H1 (cell line): Measurements from ENCODE around the gene OBI1. TPM values are rescaled to one million over a fixed set of nuclear protein-coding genes. Genes with fewer than 3 reads are reported as not detected.

Experiments
- CTCF ChIA-PET: fragments of 300-600 bp; sonication (Branson Sonifier 250); formaldehyde crosslinking; loops from one replicate; lab custom pipeline; 2021; ENCODE audit not compliant: partially characterized antibody; lab: Charles Lee
- POLR2A ChIA-PET: fragments of 300-600 bp; sonication (Branson Sonifier 250); formaldehyde crosslinking; loops from one replicate; lab custom pipeline; 2021; ENCODE audit warnings: inconsistent platforms; ENCODE audit not compliant: partially characterized antibody; lab: Charles Lee
- DNase-seq, 2 experiments: peaks; one replicate each; pipeline versions ENCODE4 v3.0.0 to v3.0.0-alpha.2; 2010 to 2022; ENCODE audit warnings: low spot score in 2 of 2, low read depth in 1 of 2, mixed read lengths in 1 of 2
- FAIRE-seq: peaks from 2 replicates; lab custom pipeline; 2011; peaks lifted over from hg19 to GRCh38; lab: Jason Lieb, UNC
- H2AFZ ChIP-seq: 2 replicates; pipeline ENCODE4 v1.8.1; 2012; ENCODE audit warnings: low read length, inconsistent platforms
- H2AK5ac ChIP-seq: 2 replicates; pipeline ENCODE4 v1.6.1; 2013; ENCODE audit warnings: low read depth, low read length
- H2BK120ac ChIP-seq: replicated peaks from 2 replicates; pipeline ENCODE3; 2013; ENCODE audit warnings: low read depth, low read length, inconsistent platforms
- H2BK12ac ChIP-seq: 2 replicates; pipeline ENCODE4 v1.6.1; 2013; ENCODE audit warnings: low read depth, low read length
- H2BK15ac ChIP-seq: 2 replicates; pipeline ENCODE4 v1.6.1; 2013; ENCODE audit warnings: low read length
- H2BK20ac ChIP-seq: 2 replicates; pipeline ENCODE4 v1.6.1; 2013; ENCODE audit warnings: low read length
- H2BK5ac ChIP-seq: 2 replicates; pipeline ENCODE4 v1.6.1; 2013; ENCODE audit warnings: low read depth, low read length
- H3K14ac ChIP-seq: 2 replicates; pipeline ENCODE4 v1.6.1; 2013; ENCODE audit warnings: inconsistent platforms; ENCODE audit not compliant: insufficient read length
- H3K18ac ChIP-seq: 2 replicates; pipeline ENCODE4 v1.6.1; 2013; ENCODE audit warnings: low read length; ENCODE audit errors: extremely low read depth
- H3K23ac ChIP-seq: 2 replicates; pipeline ENCODE4 v1.6.1; 2013; ENCODE audit warnings: inconsistent platforms; ENCODE audit not compliant: insufficient read length
- H3K23me2 ChIP-seq: 2 replicates; pipeline ENCODE4 v1.6.1; 2013; ENCODE audit warnings: low read depth, low read length
- H3K27ac ChIP-seq: 2 replicates; pipeline ENCODE4 v1.6.1; 2011; ENCODE audit warnings: low read depth, low read length, inconsistent platforms
- H3K27me3 ChIP-seq, 4 experiments: replicated peaks in 1 of 4; 1 replicate in 1 of 4; 2 replicates in 3 of 4; pipeline versions ENCODE4 v1.6.1 to v1.8.1; 2011 to 2013; ENCODE audit warnings: low read length in 3 of 4, mild to moderate bottlenecking in 3 of 4, inconsistent platforms in 2 of 4, mixed read lengths in 2 of 4, moderate library complexity in 1 of 4; ENCODE audit not compliant: control insufficient read depth in 3 of 4, insufficient read depth in 3 of 4; ENCODE audit errors: extremely low read depth in 1 of 4
- H3K36me3 ChIP-seq, 4 experiments: 2 replicates each; pipeline versions ENCODE4 v1.6.1 to v1.8.1; 2011 to 2013; ENCODE audit warnings: mild to moderate bottlenecking in 4 of 4, low read length in 3 of 4, moderate library complexity in 2 of 4, control low read depth in 1 of 4, inconsistent platforms in 1 of 4; ENCODE audit not compliant: insufficient read depth in 4 of 4, control insufficient read depth in 2 of 4
- H3K4ac ChIP-seq: replicated peaks from 2 replicates; pipeline ENCODE3; 2013; ENCODE audit warnings: low read length, low read depth, mixed read lengths, inconsistent platforms; ENCODE audit not compliant: insufficient read length
- H3K4me1 ChIP-seq, 4 experiments: replicated peaks in 1 of 4; 1 replicate in 1 of 4; 2 replicates in 3 of 4; pipeline versions ENCODE4 v1.6.1 to v1.8.1; 2011 to 2013; ENCODE audit warnings: low read length in 3 of 4, inconsistent platforms in 2 of 4, mixed read lengths in 1 of 4; ENCODE audit not compliant: insufficient read depth in 4 of 4, control insufficient read depth in 3 of 4
- H3K4me2 ChIP-seq, 2 experiments: 2 replicates each; pipeline versions ENCODE4 v1.6.1 to v1.8.1; 2011 to 2013; ENCODE audit warnings: low read depth in 2 of 2, low read length in 2 of 2, control low read depth in 1 of 2, inconsistent platforms in 1 of 2, mild to moderate bottlenecking in 1 of 2; ENCODE audit not compliant: insufficient read depth in 1 of 2
- H3K4me3 ChIP-seq, 4 experiments: fragments of 200-600, 300-600 bp in 1 of 4; sonication (generic), shearing (Covaris generic), sonication (Bioruptor Twin) in 1 of 4; 2 replicates each; pipeline versions ENCODE4 v1.5.1 to v1.8.1; 2011 to 2016; ENCODE audit warnings: low read length in 4 of 4, low read depth in 3 of 4, control low read depth in 2 of 4, inconsistent platforms in 2 of 4, mild to moderate bottlenecking in 2 of 4, mixed read lengths in 1 of 4, moderate library complexity in 1 of 4; ENCODE audit not compliant: insufficient read depth in 2 of 4; ENCODE audit errors: extremely low read depth in 1 of 4
- H3K56ac ChIP-seq: replicated peaks from 2 replicates; pipeline ENCODE3; 2013; ENCODE audit warnings: low read depth, mild to moderate bottlenecking, mixed read lengths, low read length, inconsistent platforms; ENCODE audit not compliant: insufficient read length
- H3K79me1 ChIP-seq: 2 replicates; pipeline ENCODE4 v1.6.1; 2013; ENCODE audit warnings: low read depth, low read length, control low read depth
- H3K79me2 ChIP-seq, 2 experiments: 2 replicates each; pipeline versions ENCODE4 v1.6.1 to v1.8.1; 2012 to 2013; ENCODE audit warnings: low read length in 2 of 2, mild to moderate bottlenecking in 2 of 2, inconsistent platforms in 1 of 2; ENCODE audit not compliant: insufficient read depth in 2 of 2, control insufficient read depth in 1 of 2
- H3K9ac ChIP-seq, 4 experiments: replicated peaks in 1 of 4; 1 replicate in 1 of 4; 2 replicates in 3 of 4; pipeline versions ENCODE4 v1.6.1 to v1.8.1; 2011 to 2013; ENCODE audit warnings: low read depth in 3 of 4, low read length in 3 of 4, control low read depth in 2 of 4, mild to moderate bottlenecking in 2 of 4, moderate library complexity in 2 of 4, inconsistent platforms in 1 of 4; ENCODE audit errors: extremely low read depth in 1 of 4
- H3K9me3 ChIP-seq, 2 experiments: 2 replicates each; pipeline versions ENCODE4 v1.6.1 to v1.8.1; 2012 to 2013; ENCODE audit warnings: mild to moderate bottlenecking in 2 of 2, moderate library complexity in 2 of 2, control low read depth in 1 of 2, inconsistent platforms in 1 of 2, low read depth in 1 of 2, low read length in 1 of 2, mixed read lengths in 1 of 2; ENCODE audit not compliant: insufficient read depth in 2 of 2
- H4K20me1 ChIP-seq, 2 experiments: replicated peaks in 1 of 2; 2 replicates each; pipeline versions ENCODE3 to v1.8.1; 2011 to 2013; ENCODE audit warnings: inconsistent platforms in 2 of 2, low read length in 2 of 2, mild to moderate bottlenecking in 1 of 2; ENCODE audit not compliant: insufficient read depth in 2 of 2, control insufficient read depth in 1 of 2
- H4K5ac ChIP-seq: 2 replicates; pipeline ENCODE4 v1.6.1; 2013; ENCODE audit warnings: low read length, low read depth, mixed read lengths, inconsistent platforms; ENCODE audit not compliant: insufficient read length
- H4K8ac ChIP-seq: 2 replicates; pipeline ENCODE4 v1.8.0; 2013; ENCODE audit warnings: mild to moderate bottlenecking, moderate library complexity, low read length, inconsistent platforms; ENCODE audit not compliant: insufficient read depth; ENCODE audit errors: extremely low read depth
- H4K91ac ChIP-seq: replicated peaks from 2 replicates; pipeline ENCODE3; 2013; ENCODE audit warnings: low read length, mixed read lengths, inconsistent platforms; ENCODE audit not compliant: insufficient read length
- WGBS, 2 experiments: shearing (Covaris generic) in 1 of 2; methylation state at CpG; one replicate each; pipeline versions ENCODE4 v1.1.6 to v1.1.7; 2013 to 2015; ENCODE audit warnings: low lambda C conversion rate in 2 of 2, mixed read lengths in 2 of 2, inconsistent platforms in 1 of 2, low coverage in 1 of 2, missing lambda C conversion rate in 1 of 2; ENCODE audit not compliant: insufficient replicate concordance in 2 of 2, insufficient coverage in 1 of 2, insufficient read length in 1 of 2; ENCODE audit errors: extremely low coverage in 1 of 2, missing lambda C conversion rate in 1 of 2; 5-methylcytosine and 5-hydroxymethylcytosine counted together
- polyA plus RNA-seq, 7 experiments: library from polyadenylated mRNA; depleted of rRNA in 3 of 7; stranded (reverse) in 5 of 7; unstranded in 2 of 7; fragments of >200 nt in 5 of 7; fragments of 200-250 nt in 2 of 7; gene quantifications; 1 replicate in 5 of 7; 2 replicates in 1 of 7; 4 replicates in 1 of 7; pipeline versions ENCODE4 v1.2.1 to v1.2.3, GENCODE V29; 2011 to 2013; ENCODE audit warnings: missing spikeins in 2 of 7, mixed read lengths in 2 of 7
- total RNA-seq: library from RNA; stranded (reverse); fragmentation: NEBNext Ultra II Directional; extraction: Animal tissue kit (Norgen Biotek cat#: 25700); gene quantifications from 2 replicates; pipeline ENCODE4 v1.2.1, GENCODE V29; 2021
- TF ChIP-seq, protein P1 (sequence below): IDR thresholded peaks from 2 replicates; pipeline ENCODE4 v1.6.1; 2011; ENCODE audit warnings: low read depth, mild to moderate bottlenecking, low read length; ENCODE audit not compliant: insufficient read depth

The OBI1 gene
- total and polyA plus RNA-seq, 2 of the 8 experiments (the other 6 are each of a cell fraction or from before 2014, with no cell fraction given), result 7.1 to 14.3 TPM

DNA sequence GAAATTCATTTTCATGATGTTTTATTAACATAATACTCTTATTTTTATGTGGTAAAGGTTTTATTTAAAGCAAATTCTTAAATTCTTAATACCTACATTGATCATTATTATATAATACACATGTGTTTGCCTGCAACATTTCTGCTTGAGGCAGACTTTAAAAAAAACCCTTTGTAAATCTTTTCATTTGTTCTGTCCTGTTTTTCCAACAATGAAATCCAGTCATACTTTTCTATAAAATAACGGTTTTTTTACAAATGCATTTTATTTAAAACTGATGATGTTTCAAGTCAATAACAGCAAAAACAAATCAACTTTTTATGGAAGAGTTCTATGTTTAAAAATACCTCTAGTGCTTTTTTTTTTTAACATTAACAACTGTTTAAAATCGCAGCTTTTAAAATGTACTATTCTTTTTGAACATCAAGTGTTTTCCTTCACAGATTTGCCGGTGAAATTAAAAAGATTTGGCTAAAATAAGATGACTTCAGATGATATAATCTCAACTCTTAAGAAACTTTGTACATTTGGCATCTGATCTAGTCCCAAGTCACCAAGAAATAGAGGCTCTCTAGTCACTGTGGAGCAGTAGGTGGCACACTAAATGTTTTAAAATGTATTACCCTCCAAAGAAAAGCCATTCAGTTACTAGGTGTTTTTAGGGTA, 60.7 kb downstream of the OBI1 start:
- WGBS, 2 experiments, result 28% methylated on average over 3 of the region's 3 CpGs; no CpG with 5 or more reads in 1 of the 2 experiments
- Histone ChIP-seq H4K5ac (no peak overlapping the region), H2BK12ac (no peak overlapping the region), H3K9ac (no peak overlapping the region), H3K4me1 (peaks cover 5 to 32% (median 12%) of the 10 kb centered on the region in 4 experiments), H3K79me2 (no peaks in the 10 kb centered on the region), H3K18ac (no peak overlapping the region), H3K23me2 (peaks cover 22% of the 10 kb centered on the region; the same call in 1 of the 2 replicates), H3K23ac (no peak overlapping the region), H4K20me1 (peaks cover 8 to 13% of the 10 kb centered on the region in 2 experiments), H3K4me3 (no peak overlapping the region), H2BK120ac (no peak overlapping the region), H4K8ac (no peak overlapping the region), H4K91ac (no peak overlapping the region), H2AFZ (no peak overlapping the region), H2BK15ac (no peak overlapping the region), H3K14ac (no peak overlapping the region), H2BK5ac (no peak overlapping the region), H2AK5ac (no peak overlapping the region), H2BK20ac (no peak overlapping the region), H3K27ac (no peak overlapping the region), H3K9me3 (no peaks in the 10 kb centered on the region), H3K27me3 (peaks cover 75 to 97% (median 90%) of the 10 kb centered on the region in 4 experiments), H3K36me3 (no peaks in the 10 kb centered on the region; a peak in 1 of 8 replicates), H3K4me2 (no peak overlapping the region), H3K4ac (no peak overlapping the region), H3K56ac (no peak overlapping the region), H3K79me1 (no peaks in the 10 kb centered on the region)
- no peak for DNase-seq
- ChIA-PET CTCF (interaction anchor here (3.0 kb wide), 1 partner anchor 9 kb away, joined by 15 read pairs; no protein-coding TSS in a partner anchor), POLR2A (no interaction called here)
- no peak for FAIRE-seq
- TF ChIP-seq, protein P1, sequence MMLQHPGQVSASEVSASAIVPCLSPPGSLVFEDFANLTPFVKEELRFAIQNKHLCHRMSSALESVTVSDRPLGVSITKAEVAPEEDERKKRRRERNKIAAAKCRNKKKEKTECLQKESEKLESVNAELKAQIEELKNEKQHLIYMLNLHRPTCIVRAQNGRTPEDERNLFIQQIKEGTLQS, result no peak
